Osteocyte (in vitro differentiated cells): Measurements from ENCODE around the gene CCDC116. TPM values are rescaled to one million over a fixed set of nuclear protein-coding genes. Genes with fewer than 3 reads are reported as not detected.

ENCODE experiments used
- DNase-seq: peaks from one replicate; pipeline ENCODE4 v3.0.0; 2021; ENCODE audit warnings: mixed read lengths; ENCODE audit not compliant: unreplicated experiment; ENCODE audit errors: extremely low spot score
- H3K27ac Mint-ChIP-seq: one replicate; pipeline ENCODE4 v1.8.0; 2021; ENCODE audit warnings: mild to moderate bottlenecking, mixed read lengths; ENCODE audit not compliant: unreplicated experiment
- H3K27me3 Mint-ChIP-seq: one replicate; pipeline ENCODE4 v1.8.0; 2021; ENCODE audit warnings: mixed read lengths; ENCODE audit not compliant: unreplicated experiment
- H3K36me3 Mint-ChIP-seq: one replicate; pipeline ENCODE4 v1.8.0; 2021; ENCODE audit warnings: mixed read lengths; ENCODE audit not compliant: unreplicated experiment
- H3K4me1 Mint-ChIP-seq: one replicate; pipeline ENCODE4 v1.8.0; 2021; ENCODE audit warnings: mixed read lengths; ENCODE audit not compliant: unreplicated experiment
- H3K4me3 Mint-ChIP-seq: one replicate; pipeline ENCODE4 v1.8.0; 2021; ENCODE audit warnings: mild to moderate bottlenecking, moderate library complexity, mixed read lengths; ENCODE audit not compliant: unreplicated experiment
- H3K9me3 Mint-ChIP-seq: one replicate; pipeline ENCODE4 v1.8.0; 2021; ENCODE audit warnings: mixed read lengths; ENCODE audit not compliant: unreplicated experiment
- CTCF ChIP-seq: fragments of 200-600 bp; sonication (generic); IDR thresholded peaks from 2 replicates; pipeline ENCODE4 v1.5.0; 2021; ENCODE audit warnings: antibody characterized with exemption, mild to moderate bottlenecking, moderate library complexity
- total RNA-seq: library from RNA; stranded (reverse); gene quantifications from 2 replicates; pipeline ENCODE4 v1.2.1, GENCODE V29; 2021

Gene CCDC116
- total RNA-seq, 1 donor from 2014 or later = 0.59 TPM

GRCh38 chr22:21622011-21622918 is 10.3 kb upstream of the CCDC116 start:
- DNase-seq = no peak
- peak overlapping the region; percentile 54 for H3K27ac Mint-ChIP-seq
- H3K4me1 Mint-ChIP-seq = peaks cover 39% of the 10 kb centered on the region
- TF ChIP-seq CTCF = no peak
- H3K36me3 Mint-ChIP-seq = peaks cover 9% of the 10 kb centered on the region
- H3K9me3 Mint-ChIP-seq = no peaks in the 10 kb centered on the region
- no peaks in the 10 kb centered on the region for H3K27me3 Mint-ChIP-seq
- no peak overlapping the region for H3K4me3 Mint-ChIP-seq

DNA sequence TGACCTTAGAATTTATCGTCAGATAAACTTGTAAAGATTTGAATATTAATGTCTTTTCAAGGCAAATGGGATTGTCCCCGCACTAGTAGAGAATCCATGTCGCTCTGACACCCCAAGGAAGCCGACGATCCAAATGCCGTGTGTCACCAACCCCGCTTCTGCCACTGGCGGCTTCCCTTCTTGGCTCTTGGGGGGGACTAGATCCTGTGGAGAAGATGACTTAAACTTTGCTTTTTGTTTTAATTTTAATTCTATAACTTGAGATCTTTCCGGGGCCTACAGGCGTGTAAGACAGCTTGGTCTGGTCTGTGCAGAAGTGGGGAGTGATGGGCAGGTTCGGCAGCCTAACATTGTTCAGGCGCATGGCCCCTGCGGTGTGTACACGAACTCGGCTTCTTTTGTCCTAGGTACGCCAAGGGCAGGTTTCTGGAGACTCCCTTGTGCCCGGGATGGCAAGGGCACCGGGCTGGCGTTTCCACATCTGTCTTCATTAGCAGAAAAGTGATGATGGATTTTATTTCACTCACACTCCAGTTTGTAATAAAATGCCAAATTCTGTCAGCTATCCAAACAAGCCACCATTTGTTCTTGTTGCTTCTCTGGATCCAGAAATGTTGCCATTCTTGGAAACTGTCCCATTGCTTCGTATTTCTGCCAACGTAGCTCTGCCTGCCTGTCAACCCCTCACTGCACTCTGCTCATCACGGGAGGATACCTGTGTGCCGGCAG is 9.5 kb upstream of the CCDC116 start:
- H3K4me3 Mint-ChIP-seq = no peak overlapping the region
- DNase-seq = no peak

DNA sequence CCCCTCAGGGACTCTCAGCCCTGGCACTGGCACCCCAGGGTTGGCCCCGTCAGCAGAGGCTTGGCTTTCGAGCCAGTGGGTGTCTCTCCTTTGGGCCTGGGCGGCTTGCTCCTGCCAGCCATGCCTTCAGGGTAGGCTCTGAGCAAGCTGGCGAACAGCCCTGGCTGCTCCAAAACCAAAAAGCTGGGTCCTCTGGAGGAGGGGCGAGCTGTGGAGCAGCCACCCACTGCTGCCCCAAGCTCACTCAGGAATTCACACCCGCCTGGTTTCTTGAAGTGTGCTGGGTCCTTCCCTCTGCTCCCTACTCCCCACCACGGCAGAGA is 9.0 kb upstream of the CCDC116 start:
- Mint-ChIP-seq H3K27ac (no peak overlapping the region), H3K9me3 (no peaks in the 10 kb centered on the region), H3K4me1 (peaks cover 43% of the 10 kb centered on the region), H3K36me3 (peaks cover 14% of the 10 kb centered on the region), H3K4me3 (no peak overlapping the region), H3K27me3 (no peaks in the 10 kb centered on the region)
- DNase-seq = no peak
- no peak for TF ChIP-seq CTCF

More for the DNA sequence above, 9.5 kb upstream of the CCDC116 start:
- no peak for TF ChIP-seq CTCF
- no peaks in the 10 kb centered on the region for H3K9me3 Mint-ChIP-seq
- H3K27me3 Mint-ChIP-seq = no peaks in the 10 kb centered on the region
- H3K27ac Mint-ChIP-seq = peak overlapping the region; percentile 66
- peaks cover 11% of the 10 kb centered on the region for H3K36me3 Mint-ChIP-seq
- H3K4me1 Mint-ChIP-seq = peaks cover 40% of the 10 kb centered on the region

DNA sequence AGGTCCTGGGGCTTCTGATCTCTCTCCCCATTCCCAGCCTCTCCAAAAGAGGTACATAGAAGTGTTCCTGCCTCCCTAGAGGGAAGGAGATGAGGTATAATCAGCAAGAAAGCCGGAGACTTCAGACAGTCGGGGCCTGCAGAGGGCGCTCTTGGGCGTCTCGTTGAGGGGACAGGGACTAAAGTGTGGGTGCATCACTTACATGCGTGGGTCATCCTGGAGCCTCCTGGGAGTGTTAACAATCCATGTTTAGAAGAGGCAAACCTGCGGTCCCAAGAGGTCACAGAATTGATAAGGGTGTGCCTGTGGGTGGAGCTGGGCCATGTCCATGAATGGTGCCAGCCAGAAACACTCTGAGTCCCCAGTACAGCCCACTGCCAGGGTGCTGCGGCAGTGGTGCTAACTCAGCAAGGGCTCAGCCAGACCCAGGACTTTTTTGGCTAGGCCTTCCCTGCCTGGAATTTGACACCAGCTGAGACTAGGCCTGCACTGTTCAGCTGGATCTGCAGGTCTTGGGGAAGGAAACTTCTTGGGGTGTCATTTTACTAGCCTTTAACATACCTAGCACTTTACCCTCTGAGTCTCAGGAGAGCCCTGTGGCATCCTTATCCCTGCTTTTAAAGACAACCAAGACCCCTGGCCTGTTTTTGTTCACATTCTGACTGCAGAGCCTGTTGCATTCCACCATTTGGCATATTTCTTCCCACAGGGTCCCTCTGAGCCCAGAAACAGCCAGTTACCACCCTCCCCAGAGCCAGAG is 8.3 kb upstream of the CCDC116 start:
- peak; percentile 56 for TF ChIP-seq CTCF
- no peaks in the 10 kb centered on the region for H3K9me3 Mint-ChIP-seq
- H3K36me3 Mint-ChIP-seq = peaks cover 14% of the 10 kb centered on the region
- H3K27ac Mint-ChIP-seq = peak overlapping the region; percentile 70
- peaks cover 45% of the 10 kb centered on the region for H3K4me1 Mint-ChIP-seq
- no peaks in the 10 kb centered on the region for H3K27me3 Mint-ChIP-seq
- no peak for DNase-seq
- H3K4me3 Mint-ChIP-seq = no peak overlapping the region
